WTC11 (cell line): Measurements from ENCODE around the gene ADRA2C. TPM values are rescaled to one million over a fixed set of nuclear protein-coding genes. Genes with fewer than 3 reads are reported as not detected.

Experiments
- ATAC-seq: fragments of 200-7000 bp; cut with Tn5 transposase; 2 replicates; pipeline ENCODE4 v1.10.0; 2021; ENCODE audit warnings: mild to moderate bottlenecking, moderate library complexity
- CTCF ChIA-PET: fragments of 300-600 bp; sonication (Branson Sonifier 250); formaldehyde crosslinking; loops from one replicate; lab custom pipeline; 2021; ENCODE audit warnings: antibody characterized with exemption; lab: Charles Lee
- POLR2A ChIA-PET: fragments of 350-600 bp; sonication (Branson Sonifier 250); formaldehyde crosslinking; loops from one replicate; lab custom pipeline; 2021; ENCODE audit warnings: antibody characterized with exemption; lab: Charles Lee
- DNase-seq: peaks from one replicate; pipeline ENCODE4 v3.0.0; 2021; ENCODE audit warnings: low spot score
- H3K27ac Mint-ChIP-seq: 2 replicates; pipeline ENCODE4 v1.8.0; 2021; ENCODE audit warnings: mixed read lengths
- H3K27me3 Mint-ChIP-seq: 2 replicates; pipeline ENCODE4 v1.8.0; 2021; ENCODE audit warnings: low read depth, mild to moderate bottlenecking, moderate library complexity, mixed read lengths
- H3K36me3 Mint-ChIP-seq: 2 replicates; pipeline ENCODE4 v1.8.0; 2021; ENCODE audit warnings: mixed read lengths
- H3K4me1 Mint-ChIP-seq: 2 replicates; pipeline ENCODE4 v1.8.0; 2022; ENCODE audit warnings: mixed read lengths
- H3K4me3 Mint-ChIP-seq: 2 replicates; pipeline ENCODE4 v1.8.0; 2021; ENCODE audit warnings: mild to moderate bottlenecking, moderate library complexity, mixed read lengths
- H3K9me3 Mint-ChIP-seq: 2 replicates; pipeline ENCODE4 v1.8.0; 2021; ENCODE audit warnings: mixed read lengths
- AFF4 ChIP-seq: sonication (generic); formaldehyde crosslinking; IDR thresholded peaks from 2 replicates; pipeline ENCODE4 v1.8.1; 2023; ENCODE audit warnings: mild to moderate bottlenecking, missing genetic modification reagents, borderline replicate concordance
- ATF1 ChIP-seq: sonication (generic); formaldehyde crosslinking; IDR thresholded peaks from 2 replicates; pipeline ENCODE4 v1.8.1; 2023; ENCODE audit warnings: mild to moderate bottlenecking, moderate library complexity, missing genetic modification reagents
- E2F1 ChIP-seq: sonication (generic); formaldehyde crosslinking; IDR thresholded peaks from 2 replicates; pipeline ENCODE4 v1.8.0; 2022; ENCODE audit warnings: mild to moderate bottlenecking, missing genetic modification reagents
- E2F4 ChIP-seq: sonication (generic); formaldehyde crosslinking; IDR thresholded peaks from 2 replicates; pipeline ENCODE4 v1.8.1; 2022; ENCODE audit warnings: low read depth, mild to moderate bottlenecking, moderate library complexity, missing genetic modification reagents, borderline replicate concordance
- EMX1 ChIP-seq: fragments of 250-450 bp; sonication (Bioruptor Pico); IDR thresholded peaks from 2 replicates; pipeline ENCODE4 v1.8.0; 2021; ENCODE audit warnings: mild to moderate bottlenecking
- ERG ChIP-seq: fragments of 250-450 bp; sonication (Bioruptor Pico); IDR thresholded peaks from 2 replicates; pipeline ENCODE4 v1.8.0; 2021; ENCODE audit warnings: mild to moderate bottlenecking
- ETV6 ChIP-seq: sonication (generic); formaldehyde crosslinking; IDR thresholded peaks from 2 replicates; pipeline ENCODE4 v1.8.1; 2022; ENCODE audit warnings: mild to moderate bottlenecking, missing genetic modification reagents
- GTF2I ChIP-seq: fragments of 250-450 bp; sonication (Bioruptor Pico); conservative IDR thresholded peaks from 2 replicates; pipeline ENCODE4 v1.4.0; 2021; ENCODE audit warnings: mild to moderate bottlenecking
- PRDM15 ChIP-seq: sonication (generic); formaldehyde crosslinking; IDR thresholded peaks from 2 replicates; pipeline ENCODE4 v1.8.0; 2022; ENCODE audit warnings: missing genetic modification reagents
- SOX15 ChIP-seq: fragments of 250-450 bp; sonication (Bioruptor Pico); IDR thresholded peaks from 2 replicates; pipeline ENCODE4 v1.9.0; 2021; ENCODE audit warnings: mild to moderate bottlenecking
- TEAD1 ChIP-seq: sonication (generic); formaldehyde crosslinking; IDR thresholded peaks from 2 replicates; pipeline ENCODE4 v1.8.0; 2022; ENCODE audit warnings: mild to moderate bottlenecking, missing genetic modification reagents
- USF2 ChIP-seq: sonication (generic); formaldehyde crosslinking; IDR thresholded peaks from 2 replicates; pipeline ENCODE4 v1.8.1; 2023; ENCODE audit warnings: mild to moderate bottlenecking, missing genetic modification reagents, moderate library complexity
- ZNF396 ChIP-seq: fragments of 250-450 bp; sonication (Bioruptor Pico); IDR thresholded peaks from 2 replicates; pipeline ENCODE4 v1.8.0; 2021; ENCODE audit warnings: mild to moderate bottlenecking, moderate library complexity, borderline replicate concordance
- ZNF416 ChIP-seq: fragments of 250-450 bp; sonication (Bioruptor Pico); IDR thresholded peaks from 2 replicates; pipeline ENCODE4 v1.9.0; 2021; ENCODE audit warnings: mild to moderate bottlenecking, inconsistent platforms
- ZNF671 ChIP-seq: fragments of 250-450 bp; sonication (Bioruptor Pico); IDR thresholded peaks from 2 replicates; pipeline ENCODE4 v1.8.0; 2021; ENCODE audit warnings: mild to moderate bottlenecking
- total RNA-seq: library from RNA; stranded (reverse); gene quantifications from 3 replicates; pipeline ENCODE4 v1.2.3, GENCODE V29; 2021
- TF ChIP-seq, protein P1 (sequence below): sonication (generic); formaldehyde crosslinking; IDR thresholded peaks from 2 replicates; pipeline ENCODE4 v1.8.1; 2022; ENCODE audit warnings: mild to moderate bottlenecking, missing genetic modification reagents, moderate library complexity, borderline replicate concordance
- TF ChIP-seq, protein P2 (sequence below): sonication (generic); formaldehyde crosslinking; IDR thresholded peaks from 2 replicates; pipeline ENCODE4 v1.8.0; 2023; ENCODE audit warnings: missing genetic modification reagents, mild to moderate bottlenecking, borderline replicate concordance

ADRA2C gene
- total RNA-seq, 1 experiment from 2014 or later: 21.8 TPM

DNA sequence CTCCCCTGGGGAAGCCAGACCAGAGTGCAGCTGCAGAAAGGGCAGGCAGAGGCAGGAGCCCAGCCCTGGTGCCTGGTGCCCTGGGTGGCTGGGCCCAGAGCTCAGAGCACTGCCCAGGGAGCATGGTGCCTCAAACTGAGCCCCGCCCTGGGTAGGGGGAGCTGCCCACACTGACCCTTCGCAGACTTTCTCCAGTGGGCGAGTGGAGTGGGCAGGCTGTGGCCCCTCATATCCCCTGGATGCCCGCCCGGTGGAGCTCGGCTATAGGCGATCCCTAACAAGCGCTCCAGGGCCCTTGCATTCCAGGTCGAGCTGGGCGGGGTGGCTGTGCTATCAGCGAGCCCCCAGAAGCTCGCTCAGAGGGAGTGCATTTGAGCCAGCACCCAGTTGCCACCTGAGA is 17.1 kb upstream of the ADRA2C start:
- Mint-ChIP-seq H3K9me3 (no peaks in the 10 kb centered on the region), H3K27ac (no peak overlapping the region), H3K36me3 (no peaks in the 10 kb centered on the region), H3K4me3 (no peak overlapping the region), H3K4me1 (peaks cover 37% of the 10 kb centered on the region), H3K27me3 (peaks cover 10% of the 10 kb centered on the region)
- ChIA-PET POLR2A (no interaction called here), CTCF (interaction anchor here (0.9 to 4.8 kb wide), 5 partner anchors 17 to 268 kb away, joined by 3 to 80 read pairs (median 3); partner anchors contain the start of gene ADRA2C)
- no peak for ATAC-seq
- no peak for TF ChIP-seq ZNF416 (CRISPR knock-in tag)
- TF ChIP-seq E2F1: no peak
- TF ChIP-seq EMX1 (CRISPR knock-in tag): no peak
- no peak for TF ChIP-seq ETV6
- TF ChIP-seq ZNF671 (CRISPR knock-in tag): no peak
- TF ChIP-seq, protein P1, sequence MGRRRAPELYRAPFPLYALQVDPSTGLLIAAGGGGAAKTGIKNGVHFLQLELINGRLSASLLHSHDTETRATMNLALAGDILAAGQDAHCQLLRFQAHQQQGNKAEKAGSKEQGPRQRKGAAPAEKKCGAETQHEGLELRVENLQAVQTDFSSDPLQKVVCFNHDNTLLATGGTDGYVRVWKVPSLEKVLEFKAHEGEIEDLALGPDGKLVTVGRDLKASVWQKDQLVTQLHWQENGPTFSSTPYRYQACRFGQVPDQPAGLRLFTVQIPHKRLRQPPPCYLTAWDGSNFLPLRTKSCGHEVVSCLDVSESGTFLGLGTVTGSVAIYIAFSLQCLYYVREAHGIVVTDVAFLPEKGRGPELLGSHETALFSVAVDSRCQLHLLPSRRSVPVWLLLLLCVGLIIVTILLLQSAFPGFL (CRISPR knock-in tag): no peak
- no peak for TF ChIP-seq AFF4 (CRISPR knock-in tag)
- TF ChIP-seq PRDM15 (CRISPR knock-in tag): no peak
- no peak for TF ChIP-seq GTF2I
- no peak for TF ChIP-seq ATF1 (CRISPR knock-in tag)
- TF ChIP-seq SOX15 (CRISPR knock-in tag): no peak
- TF ChIP-seq ZNF396: no peak
- no peak for TF ChIP-seq TEAD1
- no peak for TF ChIP-seq E2F4 (CRISPR knock-in tag)
- TF ChIP-seq USF2 (CRISPR knock-in tag): no peak
- TF ChIP-seq, protein P2, sequence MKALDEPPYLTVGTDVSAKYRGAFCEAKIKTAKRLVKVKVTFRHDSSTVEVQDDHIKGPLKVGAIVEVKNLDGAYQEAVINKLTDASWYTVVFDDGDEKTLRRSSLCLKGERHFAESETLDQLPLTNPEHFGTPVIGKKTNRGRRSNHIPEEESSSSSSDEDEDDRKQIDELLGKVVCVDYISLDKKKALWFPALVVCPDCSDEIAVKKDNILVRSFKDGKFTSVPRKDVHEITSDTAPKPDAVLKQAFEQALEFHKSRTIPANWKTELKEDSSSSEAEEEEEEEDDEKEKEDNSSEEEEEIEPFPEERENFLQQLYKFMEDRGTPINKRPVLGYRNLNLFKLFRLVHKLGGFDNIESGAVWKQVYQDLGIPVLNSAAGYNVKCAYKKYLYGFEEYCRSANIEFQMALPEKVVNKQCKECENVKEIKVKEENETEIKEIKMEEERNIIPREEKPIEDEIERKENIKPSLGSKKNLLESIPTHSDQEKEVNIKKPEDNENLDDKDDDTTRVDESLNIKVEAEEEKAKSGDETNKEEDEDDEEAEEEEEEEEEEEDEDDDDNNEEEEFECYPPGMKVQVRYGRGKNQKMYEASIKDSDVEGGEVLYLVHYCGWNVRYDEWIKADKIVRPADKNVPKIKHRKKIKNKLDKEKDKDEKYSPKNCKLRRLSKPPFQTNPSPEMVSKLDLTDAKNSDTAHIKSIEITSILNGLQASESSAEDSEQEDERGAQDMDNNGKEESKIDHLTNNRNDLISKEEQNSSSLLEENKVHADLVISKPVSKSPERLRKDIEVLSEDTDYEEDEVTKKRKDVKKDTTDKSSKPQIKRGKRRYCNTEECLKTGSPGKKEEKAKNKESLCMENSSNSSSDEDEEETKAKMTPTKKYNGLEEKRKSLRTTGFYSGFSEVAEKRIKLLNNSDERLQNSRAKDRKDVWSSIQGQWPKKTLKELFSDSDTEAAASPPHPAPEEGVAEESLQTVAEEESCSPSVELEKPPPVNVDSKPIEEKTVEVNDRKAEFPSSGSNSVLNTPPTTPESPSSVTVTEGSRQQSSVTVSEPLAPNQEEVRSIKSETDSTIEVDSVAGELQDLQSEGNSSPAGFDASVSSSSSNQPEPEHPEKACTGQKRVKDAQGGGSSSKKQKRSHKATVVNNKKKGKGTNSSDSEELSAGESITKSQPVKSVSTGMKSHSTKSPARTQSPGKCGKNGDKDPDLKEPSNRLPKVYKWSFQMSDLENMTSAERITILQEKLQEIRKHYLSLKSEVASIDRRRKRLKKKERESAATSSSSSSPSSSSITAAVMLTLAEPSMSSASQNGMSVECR (CRISPR knock-in tag): no peak
- TF ChIP-seq ERG: no peak
- DNase-seq: no peak
